ENCODE measurements around the gene MED13. TPM values are rescaled to one million over a fixed set of nuclear protein-coding genes. Genes with fewer than 3 reads are reported as not detected.

MED13 gene
- total RNA-seq, 1 experiment from 2014 or later, result 96.0 TPM

GRCh38 chr17:62086737-62087136, 21.7 kb upstream of the MED13 start:
- no TSS peak for BruUV-seq (replicated peaks)
- DNase-seq (ENCODE audit: low read depth, low spot score), result no peak
- no peak for ATAC-seq

More at GRCh38 chr17:62086737-62087136, 21.7 kb upstream of the MED13 start:
- Histone ChIP-seq H3K9me3 (ENCODE audit: control insufficient read depth in 1 of 2, insufficient read depth in 1 of 2, low read depth in 1 of 2, low read length in 2 of 2) (no peaks in the 10 kb centered on the region), H3K4me1 (ENCODE audit: control insufficient read depth in 1 of 2, insufficient read depth in 2 of 2, low read length in 2 of 2) (no peaks in the 10 kb centered on the region), H3K4me3 (replicated peaks in 1 of 2; ENCODE audit: low read depth in 1 of 2, low read length in 2 of 2) (no peak overlapping the region), H3K4me2 (ENCODE audit: low read length) (no peak overlapping the region), H2AFZ (ENCODE audit: low read depth, low read length, poor library complexity, severe bottlenecking) (no peak overlapping the region), H3K27ac (ENCODE audit: low read depth, low read length) (no peak overlapping the region), H3K9ac (ENCODE audit: low read length) (no peak overlapping the region), H3K9me2 (ENCODE audit: insufficient read depth) (no peaks in the 10 kb centered on the region), H3K79me2 (ENCODE audit: insufficient read depth, low read length) (no peaks in the 10 kb centered on the region), H4K20me1 (ENCODE audit: insufficient read depth) (no peaks in the 10 kb centered on the region), H3K27me3 (ENCODE audit: insufficient read depth, low read length) (no peaks in the 10 kb centered on the region), H3K36me3 (ENCODE audit: control insufficient read depth in 1 of 2, insufficient read depth in 2 of 2, low read length in 2 of 2) (no peaks in the 10 kb centered on the region)
- ChIA-PET CTCF (no interaction called here), RAD21 (ENCODE audit: low non-redundant PET in 1 of 2, low total read pairs in 2 of 2, uncharacterized antibody in 2 of 2, unreplicated experiment in 2 of 2) (no interaction called here), POLR2A (no interaction called here)
- TF ChIP-seq SP1 (IDR thresholded peaks at IDR 0.05; ENCODE audit: low read depth), result no peak
- TF ChIP-seq SRF (IDR thresholded peaks at IDR 0.05; ENCODE audit: low read depth), result no peak
- TF ChIP-seq TCF7L2 (IDR thresholded peaks at IDR 0.05; ENCODE audit: borderline replicate concordance, extremely low read depth, insufficient read depth, insufficient read length), result no peak
- TF ChIP-seq RAD21 (IDR thresholded peaks at IDR 0.05; ENCODE audit: low read depth), result no peak
- no peak for TF ChIP-seq POLR2AphosphoS5 (IDR thresholded peaks at IDR 0.05; ENCODE audit: low read depth, low read length)
- no peak for TF ChIP-seq SIN3A (IDR thresholded peaks at IDR 0.05; ENCODE audit: low read depth)
- TF ChIP-seq FOSL1 (IDR thresholded peaks at IDR 0.05; ENCODE audit: low read depth), result no peak
- no peak for TF ChIP-seq YY1 (IDR thresholded peaks at IDR 0.05; ENCODE audit: extremely low read depth, insufficient replicate concordance, low read depth, low read length)
- TF ChIP-seq EZH2 (IDR thresholded peaks at IDR 0.05), result no peak
- no peak for TF ChIP-seq CBX3 (IDR thresholded peaks at IDR 0.05; ENCODE audit: low read depth)
- TF ChIP-seq MAX (IDR thresholded peaks at IDR 0.05), result no peak
- no peak for TF ChIP-seq JUND (IDR thresholded peaks at IDR 0.05)
- no peak for TF ChIP-seq ELF1 (IDR thresholded peaks at IDR 0.05; ENCODE audit: borderline replicate concordance, low read depth)
- TF ChIP-seq POLR2A (IDR thresholded peaks at IDR 0.05; ENCODE audit: borderline replicate concordance, extremely low read depth, insufficient read depth, insufficient read length), result no peak
- TF ChIP-seq CTCF (IDR thresholded peaks at IDR 0.05 in 2 of 3, conservative IDR thresholded peaks at IDR 0.05 in 1 of 3; ENCODE audit: borderline replicate concordance in 1 of 3, insufficient read depth in 1 of 3, low read depth in 2 of 3, low read length in 2 of 3), result no peak
- no peak for TF ChIP-seq CEBPB (IDR thresholded peaks at IDR 0.05; ENCODE audit: low read depth)
- no peak for TF ChIP-seq ZBTB33 (IDR thresholded peaks at IDR 0.05; ENCODE audit: extremely low read depth, insufficient replicate concordance, low read length)
- TF ChIP-seq, protein P1, sequence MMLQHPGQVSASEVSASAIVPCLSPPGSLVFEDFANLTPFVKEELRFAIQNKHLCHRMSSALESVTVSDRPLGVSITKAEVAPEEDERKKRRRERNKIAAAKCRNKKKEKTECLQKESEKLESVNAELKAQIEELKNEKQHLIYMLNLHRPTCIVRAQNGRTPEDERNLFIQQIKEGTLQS (IDR thresholded peaks at IDR 0.05), result no peak
- TF ChIP-seq ZNF274 (IDR thresholded peaks at IDR 0.05; ENCODE audit: low read depth, low read length), result no peak
- no peak for TF ChIP-seq EGR1 (IDR thresholded peaks at IDR 0.05; ENCODE audit: low read depth)
- intact Hi-C loops (cut with micrococcal nuclease), result no loop called here

Data from HCT116 (cell line).